Sigmoid colon (tissue), 7 donors: ENCODE results near the gene BMP10. TPM values are rescaled to one million over a fixed set of nuclear protein-coding genes. Genes with fewer than 3 reads are reported as not detected.

ENCODE experiments used
- DNase-seq: peaks from one replicate; pipeline ENCODE4 v3.0.0-alpha.2; 2019
- H3K27ac ChIP-seq, 4 donors: fragments of 200-600 bp; sonication (generic); one replicate each; pipeline ENCODE4 v1.5.1; 2016 to 2019; ENCODE audit warnings: mild to moderate bottlenecking in 1 of 4
- H3K27me3 ChIP-seq, 3 donors: fragments of 200-600 bp; sonication (generic); one replicate each; pipeline ENCODE4 v1.5.1; 2019; ENCODE audit warnings: mild to moderate bottlenecking in 1 of 3
- H3K36me3 ChIP-seq, 4 donors: fragments of 200-600 bp; sonication (generic); one replicate each; pipeline ENCODE4 v1.5.1; 2016 to 2019
- H3K4me1 ChIP-seq, 4 donors: fragments of 200-600 bp; sonication (generic); one replicate each; pipeline ENCODE4 v1.5.1; 2017 to 2019
- H3K4me3 ChIP-seq, 4 donors: fragments of 200-600 bp; sonication (generic); one replicate each; pipeline ENCODE4 v1.5.1; 2017 to 2019; ENCODE audit warnings: mild to moderate bottlenecking in 2 of 4, moderate library complexity in 1 of 4
- H3K9me3 ChIP-seq, 4 donors: fragments of 200-600 bp in 3 of 4; sonication (generic) in 3 of 4; one replicate each; pipeline versions ENCODE4 v1.5.1 to v1.6.1; 2013 to 2019
- CTCF ChIP-seq, 4 experiments: fragments of 450-650 bp in 3 of 4; fragments of 200-600 bp in 1 of 4; IDR thresholded peaks; one replicate each; pipeline ENCODE4 v1.5.1; 2016 to 2019; ENCODE audit warnings: antibody characterized with exemption in 4 of 4, mild to moderate bottlenecking in 3 of 4, moderate library complexity in 2 of 4
- EP300 ChIP-seq, 4 donors: sonication (generic); formaldehyde crosslinking; IDR thresholded peaks; one replicate each; pipeline ENCODE4 v1.6.1; 2017; ENCODE audit warnings: antibody characterized with exemption in 4 of 4
- POLR2A ChIP-seq, 2 donors: fragments of 450-650 bp; IDR thresholded peaks; one replicate each; pipeline ENCODE4 v1.6.1; 2016; ENCODE audit warnings: antibody characterized with exemption in 2 of 2, mild to moderate bottlenecking in 2 of 2, moderate library complexity in 2 of 2
- POLR2AphosphoS5 ChIP-seq, 4 donors: sonication (generic); formaldehyde crosslinking; IDR thresholded peaks; one replicate each; pipeline ENCODE4 v1.6.1; 2017; ENCODE audit warnings: antibody characterized with exemption in 4 of 4
- WGBS, 2 donors: extraction: QIAGEN DNeasy Blood & Tissue Kit; methylation state at CpG; one replicate each; pipeline ENCODE4 v1.1.7; 2013; 5-methylcytosine and 5-hydroxymethylcytosine counted together
- intact Hi-C: fragments of 100-400 bp; cut with DNase I; formaldehyde crosslinking; loops from one replicate; pipeline ENCODE4 v1.15.1; 2023
- polyA plus RNA-seq, 3 donors: library from polyadenylated mRNA; stranded (reverse); fragments of 200-250 nt; gene quantifications; one replicate each; pipeline ENCODE4 v1.2.3, GENCODE V29; 2013
- total RNA-seq, 4 donors: library from RNA; depleted of rRNA; stranded (reverse); fragments of >200 nt; gene quantifications; one replicate each; pipeline ENCODE4 v1.1.0, GENCODE V29; 2016
- donor health status: healthy with polysubstance abuse.
- donor health status: Bipolar disorder and iron deficiency.
- donor health status: healthy.

The BMP10 gene
- total and polyA plus RNA-seq, 7 donors = not detected

DNA sequence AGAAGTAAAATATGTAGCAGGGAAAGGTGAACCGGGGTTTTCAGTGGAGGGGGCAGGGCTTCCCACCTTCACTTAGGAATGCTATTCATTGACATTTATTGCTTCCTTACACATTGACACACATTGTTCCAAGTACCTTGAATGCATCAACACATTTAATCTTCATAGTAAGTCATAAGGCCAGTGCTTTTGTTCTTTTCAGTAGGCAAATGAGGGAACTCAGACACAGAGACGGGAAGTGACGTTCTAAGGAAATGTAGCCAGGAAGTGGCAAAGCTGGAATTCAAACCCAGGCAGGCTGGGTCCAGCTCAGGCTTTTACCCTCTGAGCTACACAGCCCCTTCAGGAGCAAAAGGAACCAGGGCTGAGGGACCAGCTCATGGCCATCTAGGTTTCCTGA is 20.7 kb downstream of the BMP10 start:
- Histone ChIP-seq H3K27ac (no peak overlapping the region), H3K4me1 (no peaks in the 10 kb centered on the region), H3K36me3 (no peaks in the 10 kb centered on the region), H3K4me3 (no peak overlapping the region), H3K9me3 (no peaks in the 10 kb centered on the region), H3K27me3 (no peaks in the 10 kb centered on the region)
- intact Hi-C loops = no loop called here
- 75 to 77% methylated on average over 3 of the region's 3 CpGs for WGBS, 2 donors
- DNase-seq = no peak
- TF ChIP-seq POLR2A (IDR thresholded peaks at IDR 0.05) (no peak), CTCF (IDR thresholded peaks at IDR 0.05) (no peak), EP300 (IDR thresholded peaks at IDR 0.05) (no peak), POLR2AphosphoS5 (IDR thresholded peaks at IDR 0.05) (no peak)

- Histone ChIP-seq H3K9me3 (no peaks in the 10 kb centered on the region), H3K4me1 (no peaks in the 10 kb centered on the region), H3K27ac (no peak overlapping the region), H3K27me3 (no peaks in the 10 kb centered on the region), H3K4me3 (no peak overlapping the region), H3K36me3 (no peaks in the 10 kb centered on the region)
- TF ChIP-seq POLR2A (IDR thresholded peaks at IDR 0.05) (no peak), EP300 (IDR thresholded peaks at IDR 0.05) (no peak), CTCF (IDR thresholded peaks at IDR 0.05) (no peak), POLR2AphosphoS5 (IDR thresholded peaks at IDR 0.05) (no peak)
- 60 to 71% methylated on average over 4 of the region's 4 CpGs for WGBS, 2 donors
- DNase-seq = no peak
- intact Hi-C loops = no loop called here
Observed at GRCh38 chr2:68849579-68850030, 21.6 kb downstream of the BMP10 start.

- Histone ChIP-seq H3K27me3 (no peaks in the 10 kb centered on the region), H3K36me3 (no peaks in the 10 kb centered on the region), H3K4me1 (no peaks in the 10 kb centered on the region), H3K27ac (no peak overlapping the region), H3K9me3 (no peaks in the 10 kb centered on the region), H3K4me3 (no peak overlapping the region)
- no peak for DNase-seq
- intact Hi-C loops = no loop called here
- no peak for TF ChIP-seq POLR2A (IDR thresholded peaks at IDR 0.05)
- TF ChIP-seq CTCF (IDR thresholded peaks at IDR 0.05) = no peak
- no peak for TF ChIP-seq POLR2AphosphoS5 (IDR thresholded peaks at IDR 0.05)
- no peak for TF ChIP-seq EP300 (IDR thresholded peaks at IDR 0.05)
Observed at GRCh38 chr2:68847751-68848150, 23.4 kb downstream of the BMP10 start.

DNA sequence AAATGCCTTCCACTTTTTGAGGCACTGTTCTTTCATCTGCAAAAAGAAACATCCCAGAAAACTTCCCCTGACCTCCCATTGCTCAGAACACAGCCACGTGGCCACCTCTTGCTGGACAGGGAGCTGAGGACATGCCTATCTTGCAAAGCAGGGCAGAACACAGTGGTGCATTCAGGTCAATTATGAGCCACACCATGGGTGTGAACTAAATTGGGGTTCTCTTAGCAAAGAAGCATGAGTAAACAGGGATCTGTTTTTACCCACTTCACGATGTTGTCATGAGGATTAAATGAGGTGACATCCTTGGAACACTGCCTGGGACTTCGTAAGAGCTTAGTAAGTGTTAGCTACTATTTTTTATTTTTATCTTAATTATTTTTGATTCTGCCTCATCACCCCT is 25.1 kb downstream of the BMP10 start:
- WGBS, 2 donors = 73 to 82% methylated on average over 3 of the region's 3 CpGs
- intact Hi-C loops = no loop called here
- Histone ChIP-seq H3K4me1 (no peaks in the 10 kb centered on the region), H3K27me3 (no peaks in the 10 kb centered on the region), H3K4me3 (no peak overlapping the region), H3K27ac (no peak overlapping the region), H3K9me3 (no peaks in the 10 kb centered on the region), H3K36me3 (no peaks in the 10 kb centered on the region)
- TF ChIP-seq POLR2AphosphoS5 (IDR thresholded peaks at IDR 0.05) (no peak), POLR2A (IDR thresholded peaks at IDR 0.05) (no peak), EP300 (IDR thresholded peaks at IDR 0.05) (no peak), CTCF (IDR thresholded peaks at IDR 0.05) (no peak)
- no peak for DNase-seq

DNA sequence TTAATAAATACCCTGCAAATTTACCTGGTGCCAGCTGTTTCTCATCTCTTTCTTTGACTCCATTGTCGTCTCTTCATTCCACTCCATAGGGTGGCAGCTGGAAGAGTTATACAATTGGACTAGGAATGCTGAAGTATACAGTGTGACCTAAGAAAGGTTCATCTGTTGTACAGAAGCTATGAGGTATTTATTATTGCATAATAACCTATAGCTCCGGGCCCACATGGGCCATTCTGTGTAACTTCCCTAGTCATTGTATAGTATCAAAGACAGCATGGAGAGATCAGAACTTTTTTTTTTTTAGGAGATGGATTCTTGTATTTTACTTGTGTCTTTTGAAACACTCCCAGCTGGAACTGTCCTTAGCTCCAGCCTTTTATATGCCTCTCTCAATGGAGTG is 26.2 kb downstream of the BMP10 start:
- no peaks in the 10 kb centered on the region for H3K27me3 ChIP-seq
- no peak for DNase-seq
- H3K4me1 ChIP-seq = no peaks in the 10 kb centered on the region
- H3K4me3 ChIP-seq = no peak overlapping the region
- TF ChIP-seq CTCF (IDR thresholded peaks at IDR 0.05) (no peak), POLR2AphosphoS5 (IDR thresholded peaks at IDR 0.05) (no peak), EP300 (IDR thresholded peaks at IDR 0.05) (no peak), POLR2A (IDR thresholded peaks at IDR 0.05) (no peak)
- H3K36me3 ChIP-seq = no peaks in the 10 kb centered on the region
- no peak overlapping the region for H3K27ac ChIP-seq
- intact Hi-C loops = no loop called here
- 92% methylated on average over 2 of the region's 2 CpGs for WGBS, 2 donors
- H3K9me3 ChIP-seq = no peaks in the 10 kb centered on the region
